GM12878 (cell line): Measurements from ENCODE around the gene TXNDC16. TPM values are rescaled to one million over a fixed set of nuclear protein-coding genes. Genes with fewer than 3 reads are reported as not detected.

Source experiments
- ATAC-seq: fragments of 200-7000 bp; cut with Tn5 transposase; 3 replicates; pipeline ENCODE4 v1.9.1; 2020; ENCODE audit warnings: mild to moderate bottlenecking, moderate library complexity
- BruUV-seq: library from RNA; stranded (reverse); fragments of 400-500 nt; replicated peaks from 2 replicates; lab custom pipeline; 2021; lab: Mats Ljungman, UMichigan
- CTCF ChIA-PET: fragments of 300-600 bp; sonication (Branson Sonifier 250); formaldehyde crosslinking; extraction: SDS; loops from one replicate; lab custom pipeline; 2021; ENCODE audit warnings: inconsistent platforms; lab: Yijun Ruan, JAX
- POLR2A ChIA-PET: fragments of 350-600 bp; formaldehyde crosslinking; extraction: SDS; loops from one replicate; lab custom pipeline; 2021; ENCODE audit warnings: inconsistent platforms; lab: Charles Lee
- RAD21 ChIA-PET: fragments of 300-600 bp; sonication (Branson Sonifier 250); formaldehyde crosslinking; loops from one replicate; lab custom pipeline; 2023; ENCODE audit warnings: antibody characterized with exemption; ENCODE audit not compliant: unreplicated experiment; lab: Charles Lee
- SMC1A ChIA-PET: fragments of 300-600 bp; sonication (Branson Sonifier 250); formaldehyde crosslinking; loops from one replicate; lab custom pipeline; 2023; ENCODE audit not compliant: unreplicated experiment, uncharacterized antibody; lab: Charles Lee
- DNase-seq: peaks from one replicate; pipeline ENCODE4 v3.0.0-alpha.2; 2011; ENCODE audit warnings: low read depth, low spot score
- FAIRE-seq: peaks from 3 replicates; lab custom pipeline; 2011; peaks lifted over from hg19 to GRCh38; lab: Jason Lieb, UNC
- H2AFZ ChIP-seq: 2 replicates; pipeline ENCODE4 v1.6.0; 2011; ENCODE audit warnings: low read depth, low read length, control low read depth; ENCODE audit not compliant: control insufficient read depth
- H3K27ac ChIP-seq: 2 replicates; pipeline ENCODE4 v1.5.1; 2011; ENCODE audit warnings: control low read depth; ENCODE audit not compliant: control insufficient read depth, insufficient read depth
- H3K27me3 ChIP-seq, 2 experiments: replicated peaks in 1 of 2; 2 replicates each; pipeline versions ENCODE4 v1.6.0 to v1.6.1; 2011; ENCODE audit warnings: low read length in 1 of 2; ENCODE audit not compliant: control insufficient read depth in 2 of 2, insufficient read depth in 2 of 2
- H3K36me3 ChIP-seq, 2 experiments: 2 replicates each; pipeline ENCODE4 v1.5.1; 2011; ENCODE audit warnings: low read length in 1 of 2; ENCODE audit not compliant: control insufficient read depth in 2 of 2, insufficient read depth in 2 of 2
- H3K4me1 ChIP-seq: 2 replicates; pipeline ENCODE4 v1.6.1; 2011; ENCODE audit warnings: mild to moderate bottlenecking, low read length, moderate library complexity, mixed read lengths; ENCODE audit not compliant: control insufficient read depth, insufficient read depth
- H3K4me2 ChIP-seq: 2 replicates; pipeline ENCODE4 v1.6.0; 2011; ENCODE audit warnings: control low read depth; ENCODE audit not compliant: control insufficient read depth, insufficient read depth
- H3K4me3 ChIP-seq: fragments of 200-600 bp; sonication (generic); 2 replicates; pipeline ENCODE4 v1.5.1; 2016
- H3K79me2 ChIP-seq: 2 replicates; pipeline ENCODE4 v1.6.0; 2011; ENCODE audit warnings: low read length; ENCODE audit not compliant: control insufficient read depth, insufficient read depth
- H3K9ac ChIP-seq: 2 replicates; pipeline ENCODE4 v1.8.0; 2011; ENCODE audit warnings: low read length, control low read depth, mixed read lengths; ENCODE audit not compliant: control insufficient read depth, insufficient read depth
- H3K9me3 ChIP-seq: replicated peaks from 3 replicates; pipeline ENCODE4 v1.5.1; 2011; ENCODE audit warnings: mild to moderate bottlenecking, low read length; ENCODE audit not compliant: control insufficient read depth, insufficient read depth
- H4K20me1 ChIP-seq: 2 replicates; pipeline ENCODE4 v1.6.0; 2011; ENCODE audit not compliant: control insufficient read depth, insufficient read depth
- BACH1 ChIP-seq: fragments of 450-650 bp; IDR thresholded peaks from 2 replicates; pipeline ENCODE4 v1.6.1; 2017; ENCODE audit warnings: mild to moderate bottlenecking, borderline replicate concordance
- CEBPB ChIP-seq, 2 experiments: fragments of 150-350 bp in 1 of 2; IDR thresholded peaks; 2 replicates each; pipeline ENCODE4 v1.6.1; 2012 to 2014; ENCODE audit warnings: low read depth in 2 of 2, low read length in 2 of 2, borderline replicate concordance in 1 of 2, inconsistent platforms in 1 of 2
- CHD1 ChIP-seq: IDR thresholded peaks from 2 replicates; pipeline ENCODE4 v1.6.1; 2012; ENCODE audit warnings: low read depth, low read length, improper control_type of control experiment
- CREB1 ChIP-seq: IDR thresholded peaks from 2 replicates; pipeline ENCODE4 v1.6.1; 2012; ENCODE audit warnings: low read depth, mild to moderate bottlenecking, inconsistent platforms
- EED ChIP-seq: sonication (generic); IDR thresholded peaks from 2 replicates; pipeline ENCODE4 v1.6.1; 2016; ENCODE audit warnings: antibody characterized with exemption, low read depth
- EZH2 ChIP-seq: IDR thresholded peaks from 2 replicates; pipeline ENCODE4 v1.6.1; 2012; ENCODE audit warnings: low read depth, mild to moderate bottlenecking, control low read depth, inconsistent platforms, low read length, borderline replicate concordance; ENCODE audit not compliant: control insufficient read depth
- MXI1 ChIP-seq: fragments of 150-350 bp; IDR thresholded peaks from 2 replicates; pipeline ENCODE4 v1.6.1; 2011; ENCODE audit warnings: low read depth, mild to moderate bottlenecking, inconsistent platforms, low read length, improper control_type of control experiment
- MYB ChIP-seq: fragments of 150-350 bp; IDR thresholded peaks from 2 replicates; pipeline ENCODE4 v1.6.1; 2014; ENCODE audit warnings: mild to moderate bottlenecking, low read depth, low read length, borderline replicate concordance
- NFIC ChIP-seq: IDR thresholded peaks from 2 replicates; pipeline ENCODE4 v1.6.1; 2012; ENCODE audit warnings: low read depth, mild to moderate bottlenecking, inconsistent platforms, low read length, moderate library complexity
- RAD21 ChIP-seq: IDR thresholded peaks from 2 replicates; pipeline ENCODE4 v1.6.1; 2011; ENCODE audit warnings: mild to moderate bottlenecking, low read depth, low read length, moderate library complexity; ENCODE audit not compliant: insufficient read depth
- SMAD1 ChIP-seq: fragments of 450-650 bp; IDR thresholded peaks from 2 replicates; pipeline ENCODE4 v1.6.1; 2018; ENCODE audit warnings: mild to moderate bottlenecking, low read depth; ENCODE audit not compliant: partially characterized antibody
- SUPT20H ChIP-seq: IDR thresholded peaks from 2 replicates; pipeline ENCODE4 v1.6.1; 2011; ENCODE audit warnings: low read depth, mild to moderate bottlenecking, low read length, moderate library complexity, borderline replicate concordance; ENCODE audit not compliant: control insufficient read depth
- TCF7 ChIP-seq: IDR thresholded peaks from 2 replicates; pipeline ENCODE4 v1.6.1; 2014; ENCODE audit warnings: antibody characterized with exemption, borderline replicate concordance
- ZNF207 ChIP-seq: fragments of 450-650 bp; IDR thresholded peaks from 2 replicates; pipeline ENCODE4 v1.6.1; 2014; ENCODE audit warnings: antibody characterized with exemption, mild to moderate bottlenecking, borderline replicate concordance
- ZSCAN29 ChIP-seq: fragments of 450-650 bp; IDR thresholded peaks from 2 replicates; pipeline ENCODE4 v1.6.1; 2017; ENCODE audit warnings: mild to moderate bottlenecking, moderate library complexity
- WGBS: methylation state at CpG from one replicate; pipeline ENCODE4 v1.1.6; 2016; ENCODE audit warnings: low lambda C conversion rate; ENCODE audit not compliant: insufficient replicate concordance, insufficient coverage; ENCODE audit errors: missing lambda C conversion rate; 5-methylcytosine and 5-hydroxymethylcytosine counted together
- in situ Hi-C: fragments of 300-500 bp; cut with MboI; formaldehyde crosslinking; loops from 9 replicates; pipeline ENCODE4 v1.14.3; 2018; ENCODE audit warnings: mixed read lengths
- intact Hi-C: fragments of 100-400 bp; cut with micrococcal nuclease; formaldehyde crosslinking; loops from one replicate; pipeline ENCODE4 v1.14.2; 2022; ENCODE audit not compliant: unreplicated experiment
- polyA plus RNA-seq, 11 experiments: library from polyadenylated mRNA; depleted of rRNA in 4 of 11; unstranded in 6 of 11; stranded (reverse) in 5 of 11; fragments of >200 nt; fragmentation: Nextera tagmentation in 4 of 11; fragmentation: Illumina TruSeq in 1 of 11; extraction: Ambion mirVana in 4 of 11; extraction: Trizol in 1 of 11; gene quantifications; 1 replicate in 1 of 11; 2 replicates in 10 of 11; pipeline versions ENCODE4 v1.2.1 to v1.2.3, GENCODE V29; 2011 to 2016; ENCODE audit warnings: inconsistent platforms in 2 of 11, missing spikeins in 2 of 11, low read depth in 1 of 11
- total RNA-seq, 4 experiments: library from RNA; depleted of rRNA in 3 of 4; stranded (reverse); fragments of >200 nt in 3 of 4; fragmentation: Illumina TruSeq in 1 of 4; extraction: Trizol in 1 of 4; gene quantifications; 2 replicates each; pipeline versions ENCODE4 v1.2.1 to v1.2.3, GENCODE V29; 2013 to 2021
- TF ChIP-seq, protein P1 (sequence below): fragments of 150-350 bp; IDR thresholded peaks from 2 replicates; pipeline ENCODE4 v1.6.1; 2014; ENCODE audit warnings: mild to moderate bottlenecking, low read depth, low read length

The TXNDC16 gene
- total and polyA plus RNA-seq, 10 of the 15 experiments (the other 5 are each of a cell fraction or from before 2014, with no cell fraction given): 1.2 to 7.9 (median 5.5) TPM

DNA sequence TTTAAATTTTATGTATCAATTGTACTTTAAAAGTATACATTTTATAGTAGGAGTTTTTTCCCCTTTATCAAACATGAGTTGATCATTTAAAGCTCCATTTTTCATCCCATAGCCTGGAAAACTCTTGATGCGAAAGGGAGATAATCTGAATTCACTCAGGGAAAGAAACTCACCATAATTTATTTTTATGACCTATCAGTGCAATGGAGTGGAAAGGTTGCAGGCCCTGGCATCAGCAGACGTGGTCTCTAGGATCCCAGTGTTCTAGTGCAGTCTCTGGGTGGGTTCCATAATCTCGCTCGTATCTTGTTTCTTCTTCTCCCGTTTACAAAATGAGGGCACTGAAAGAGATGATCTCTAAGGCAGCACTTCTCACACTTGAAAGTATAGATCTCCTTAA is 153.2 kb downstream of the TXNDC16 start:
- ATAC-seq (no peak), FAIRE-seq (no peak), DNase-seq (no peak)
- intact Hi-C loops (no loop called here), in situ Hi-C loops (no loop called here)
- 77% methylated on average over 5 of the region's 5 CpGs for WGBS
- H3K9me3 ChIP-seq: no peaks in the 10 kb centered on the region; the same call in 2 of the 3 replicates
- SMC1A ChIA-PET: interaction anchor here (0.6 kb wide), 1 partner anchor 22 kb away, joined by 3 read pairs; no protein-coding TSS in a partner anchor
- CTCF ChIA-PET: interaction anchor here (1.3 kb wide), 1 partner anchor 98 kb away, joined by 4 read pairs; no protein-coding TSS in a partner anchor
- RAD21 ChIA-PET: no interaction called here
- no peak for TF ChIP-seq CEBPB (IDR thresholded peaks at IDR 0.05; ENCODE audit: borderline replicate concordance in 1 of 2, low read depth in 2 of 2, low read length in 2 of 2)
- no peaks in the 10 kb centered on the region for H3K4me1 ChIP-seq
- no peaks in the 10 kb centered on the region for H3K79me2 ChIP-seq
- no peak overlapping the region for H2AFZ ChIP-seq
- no peak overlapping the region for H3K27ac ChIP-seq
- POLR2A ChIA-PET: no interaction called here
- no peak overlapping the region for H3K4me3 ChIP-seq
- no TSS peak for BruUV-seq
- H3K27me3 ChIP-seq: no peaks in the 10 kb centered on the region; a peak in 1 of 4 replicates
- no peak overlapping the region for H3K4me2 ChIP-seq
- no peaks in the 10 kb centered on the region for H3K36me3 ChIP-seq
- no peaks in the 10 kb centered on the region for H4K20me1 ChIP-seq
- no peak overlapping the region for H3K9ac ChIP-seq

DNA sequence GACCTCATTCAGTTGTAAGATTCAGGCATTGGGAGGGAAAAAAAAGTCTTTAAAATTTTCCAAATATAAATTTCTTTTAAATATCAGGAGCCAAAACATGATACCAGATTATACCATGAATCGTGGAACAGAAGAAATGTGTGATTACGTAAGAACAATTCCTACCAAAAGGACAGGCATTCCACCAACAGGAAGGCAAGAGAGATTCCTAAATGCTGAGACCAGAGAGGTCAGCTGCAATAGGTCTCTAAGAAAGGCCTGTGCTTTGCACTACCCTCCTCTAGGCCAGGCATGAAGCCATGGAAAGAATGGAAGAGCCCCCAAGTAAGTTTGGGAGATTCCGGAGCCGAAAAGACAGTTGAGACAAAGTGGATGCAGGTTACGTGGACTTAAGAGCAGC is 154.5 kb downstream of the TXNDC16 start:
- Histone ChIP-seq H3K4me3 (no peak overlapping the region), H3K4me1 (no peaks in the 10 kb centered on the region), H3K4me2 (no peak overlapping the region), H4K20me1 (no peaks in the 10 kb centered on the region), H3K27me3 (no peaks in the 10 kb centered on the region; a peak in 1 of 4 replicates), H3K79me2 (no peaks in the 10 kb centered on the region), H2AFZ (no peak overlapping the region), H3K9me3 (no peaks in the 10 kb centered on the region; the same call in 2 of the 3 replicates), H3K9ac (no peak overlapping the region), H3K36me3 (no peaks in the 10 kb centered on the region), H3K27ac (no peak overlapping the region)
- intact Hi-C loops: no loop called here
- POLR2A ChIA-PET: no interaction called here
- FAIRE-seq (no peak), ATAC-seq (no peak), DNase-seq (no peak)
- RAD21 ChIA-PET: no interaction called here
- 32% methylated on average over 5 of the region's 5 CpGs for WGBS
- BruUV-seq: no TSS peak
- no peak for TF ChIP-seq RAD21
- TF ChIP-seq ZNF207: no peak
- TF ChIP-seq MXI1: no peak
- no peak for TF ChIP-seq MYB
- no peak for TF ChIP-seq EED
- TF ChIP-seq SMAD1: no peak
- no peak for TF ChIP-seq NFIC
- TF ChIP-seq, protein P1, sequence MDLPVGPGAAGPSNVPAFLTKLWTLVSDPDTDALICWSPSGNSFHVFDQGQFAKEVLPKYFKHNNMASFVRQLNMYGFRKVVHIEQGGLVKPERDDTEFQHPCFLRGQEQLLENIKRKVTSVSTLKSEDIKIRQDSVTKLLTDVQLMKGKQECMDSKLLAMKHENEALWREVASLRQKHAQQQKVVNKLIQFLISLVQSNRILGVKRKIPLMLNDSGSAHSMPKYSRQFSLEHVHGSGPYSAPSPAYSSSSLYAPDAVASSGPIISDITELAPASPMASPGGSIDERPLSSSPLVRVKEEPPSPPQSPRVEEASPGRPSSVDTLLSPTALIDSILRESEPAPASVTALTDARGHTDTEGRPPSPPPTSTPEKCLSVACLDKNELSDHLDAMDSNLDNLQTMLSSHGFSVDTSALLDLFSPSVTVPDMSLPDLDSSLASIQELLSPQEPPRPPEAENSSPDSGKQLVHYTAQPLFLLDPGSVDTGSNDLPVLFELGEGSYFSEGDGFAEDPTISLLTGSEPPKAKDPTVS: no peak
- no peak for TF ChIP-seq ZSCAN29
- TF ChIP-seq EZH2: no peak
- TF ChIP-seq BACH1: no peak
- no peak for TF ChIP-seq CHD1
- TF ChIP-seq SUPT20H: no peak
- TF ChIP-seq TCF7: no peak
- no peak for TF ChIP-seq CREB1
- SMC1A ChIA-PET: no interaction called here
- CTCF ChIA-PET: interaction anchor here (1.2 kb wide), 1 partner anchor 9 kb away, joined by 3 read pairs; no protein-coding TSS in a partner anchor
- in situ Hi-C loops: no loop called here
